ENCODE results near the gene ATF7. TPM values are rescaled to one million over a fixed set of nuclear protein-coding genes. Genes with fewer than 3 reads are reported as not detected.

ATF7 gene
- total and polyA plus RNA-seq, 2 of the 4 experiments (the other 2 are of a cell fraction), result 7.0 to 16.3 TPM

- DNase-seq (no peak), ATAC-seq (ENCODE audit: low read depth) (no peak)
- Histone ChIP-seq H2BK20ac (ENCODE audit: low read depth, low read length) (no peak overlapping the region), H3K4me1 (ENCODE audit: control insufficient read depth, insufficient read depth, low read length) (no peaks in the 10 kb centered on the region), H3K23ac (ENCODE audit: low read depth, low read length) (no peak overlapping the region), H4K5ac (ENCODE audit: low read depth, low read length) (no peak overlapping the region), H3K79me1 (ENCODE audit: low read depth in 1 of 2, low read length in 2 of 2) (peaks cover 0 to 3% of the 10 kb centered on the region in 2 experiments; a peak in 1 of 4 replicates), H3K9me1 (ENCODE audit: insufficient read depth, low read length) (no peaks in the 10 kb centered on the region), H2BK5ac (ENCODE audit: low read depth, low read length, poor library complexity, severe bottlenecking) (no peak overlapping the region), H4K91ac (ENCODE audit: insufficient read depth, low read depth, low read length) (no peak overlapping the region), H3K4me2 (ENCODE audit: low read depth, low read length) (no peak overlapping the region), H3K27me3 (ENCODE audit: control insufficient read depth, insufficient read depth, low read length) (no peaks in the 10 kb centered on the region), H3K9me3 (ENCODE audit: control insufficient read depth, insufficient read depth, low read length) (no peaks in the 10 kb centered on the region), H3K36me3 (ENCODE audit: control insufficient read depth, insufficient read depth, low read length) (peaks cover 49% of the 10 kb centered on the region), H2AK9ac (replicated peaks; ENCODE audit: low read depth, low read length, poor library complexity) (no peak overlapping the region), H3K4ac (ENCODE audit: low read depth, low read length) (no peak overlapping the region), H3K18ac (ENCODE audit: low read depth, low read length) (no peak overlapping the region), H3K14ac (replicated peaks; ENCODE audit: low read depth, low read length) (no peak overlapping the region), H2AK5ac (ENCODE audit: low read depth, low read length) (no peak overlapping the region), H3K56ac (ENCODE audit: extremely low read depth, insufficient read depth, low read length) (no peak overlapping the region), H2AFZ (replicated peaks; ENCODE audit: low read length, poor library complexity) (no peak overlapping the region), H3K9ac (ENCODE audit: low read depth, low read length) (no peak overlapping the region), H2BK120ac (ENCODE audit: low read depth, low read length) (no peak overlapping the region), H4K20me1 (ENCODE audit: insufficient read depth, low read length) (no peaks in the 10 kb centered on the region; the same call in 1 of the 2 replicates), H4K8ac (ENCODE audit: low read depth in 2 of 2, low read length in 2 of 2) (no peak overlapping the region), H3K27ac (ENCODE audit: insufficient read depth, low read length) (no peak overlapping the region), H2BK15ac (ENCODE audit: low read depth, low read length) (no peak overlapping the region), H3K4me3 (ENCODE audit: insufficient read depth, low read depth, low read length) (no peak overlapping the region)
- ChIA-PET POLR2A (ENCODE audit: unreplicated experiment) (no interaction called here), CTCF (no interaction called here)
- intact Hi-C loops (cut with micrococcal nuclease) (no loop called here), dilution Hi-C loops (cut with HindIII; ENCODE audit: low sequenced_read_pairs, unreplicated experiment) (no loop called here), in situ Hi-C loops (cut with MboI; ENCODE audit: low sequenced_read_pairs) (loop anchor here (10.0 kb wide), 1 partner anchor 302 kb away; no protein-coding TSS in a partner anchor)
- TF ChIP-seq CEBPB (IDR thresholded peaks at IDR 0.05; ENCODE audit: low read depth, low read length) (no peak), CTCF (conservative IDR thresholded peaks at IDR 0.05; ENCODE audit: low read depth, low read length) (no peak), MXI1 (IDR thresholded peaks at IDR 0.05; ENCODE audit: borderline replicate concordance, low read depth, low read length) (no peak), SMC3 (IDR thresholded peaks at IDR 0.05; ENCODE audit: low read depth, low read length) (no peak), RFX5 (IDR thresholded peaks at IDR 0.05; ENCODE audit: low read depth, low read length) (no peak), RAD21 (IDR thresholded peaks at IDR 0.05; ENCODE audit: low read length) (no peak), MAFK (IDR thresholded peaks at IDR 0.05; ENCODE audit: low read depth, low read length) (no peak), POLR2A (IDR thresholded peaks at IDR 0.05; ENCODE audit: low read depth, low read length) (no peak), ELK1 (IDR thresholded peaks at IDR 0.05; ENCODE audit: borderline replicate concordance, low read depth, low read length) (no peak), MAZ (IDR thresholded peaks at IDR 0.05; ENCODE audit: borderline replicate concordance, low read depth, low read length) (no peak), CHD1 (IDR thresholded peaks at IDR 0.05; ENCODE audit: low read depth, low read length) (no peak), NFE2L2 (IDR thresholded peaks at IDR 0.05; ENCODE audit: low read depth, low read length) (no peak), RCOR1 (IDR thresholded peaks at IDR 0.05; ENCODE audit: insufficient replicate concordance, low read length) (no peak), BHLHE40 (IDR thresholded peaks at IDR 0.05; ENCODE audit: low read depth, low read length) (no peak), FOS (IDR thresholded peaks at IDR 0.05; ENCODE audit: low read depth, low read length) (no peak), USF2 (IDR thresholded peaks at IDR 0.05; ENCODE audit: low read depth, low read length) (no peak)
- no TSS peak for BruUV-seq (replicated peaks)
- 98% methylated on average over 5 of the region's 13 CpGs; no CpG with 5 or more reads in 1 of the 2 experiments for WGBS, 2 experiments (ENCODE audit: extremely low coverage in 2 of 2, insufficient read length in 1 of 2)
These were observed 109.3 kb downstream of the ATF7 start for GRCh38 chr12:53516758-53517455.

Data from IMR-90 (cell line).